DMS153 (cell line): ENCODE results near the gene PHOSPHO2.

ENCODE experiments used
- DNase-seq: peaks from one replicate; lab custom pipeline; 2025; lab: John Stamatoyannopoulos, UW

The PHOSPHO2 gene

GRCh38 chr2:169694113-169694893 lies at the start of gene PHOSPHO2, which contains the start of gene CFAP210:
TSS of gene PHOSPHO2 (plus strand) at chr2:169694469. CDS start at chr2:169700972, 6,503 bp downstream.
TSS of gene CFAP210 (minus strand) at chr2:169694405. CDS start at chr2:169694327, 78 bp downstream.
- DNase-seq, result peak; percentile 93

- no peak for DNase-seq
Observed at GRCh38 chr2:169647496-169647895, 46.8 kb upstream of the PHOSPHO2 start.

- DNase-seq, result no peak
Observed at GRCh38 chr2:169649278-169649677, 45.0 kb upstream of the PHOSPHO2 start.

GRCh38 chr2:169653636-169654035 lies 40.6 kb upstream of the PHOSPHO2 start:
- no peak for DNase-seq

- no peak for DNase-seq
Observed at GRCh38 chr2:169656164-169656563, 38.1 kb upstream of the PHOSPHO2 start.

GRCh38 chr2:169658877-169659276 lies 35.4 kb upstream of the PHOSPHO2 start:
- DNase-seq, result no peak

GRCh38 chr2:169659320-169659719 lies 34.9 kb upstream of the PHOSPHO2 start:
- no peak for DNase-seq

GRCh38 chr2:169661265-169661664 lies 33.0 kb upstream of the PHOSPHO2 start:
- DNase-seq, result no peak

GRCh38 chr2:169662744-169663143 lies 31.5 kb upstream of the PHOSPHO2 start:
- DNase-seq, result no peak

GRCh38 chr2:169663247-169663646 lies 31.0 kb upstream of the PHOSPHO2 start:
- DNase-seq, result no peak

GRCh38 chr2:169664600-169664977 lies 29.7 kb upstream of the PHOSPHO2 start:
- no peak for DNase-seq

GRCh38 chr2:169664978-169665930 lies 29.0 kb upstream of the PHOSPHO2 start:
- DNase-seq, result no peak

- DNase-seq, result no peak
Observed at GRCh38 chr2:169667583-169667982, 26.7 kb upstream of the PHOSPHO2 start.

GRCh38 chr2:169670215-169670651 lies 24.0 kb upstream of the PHOSPHO2 start:
- DNase-seq, result no peak

GRCh38 chr2:169670937-169671336 lies 23.3 kb upstream of the PHOSPHO2 start:
- DNase-seq, result no peak

- no peak for DNase-seq
Observed at GRCh38 chr2:169672406-169672805, 21.9 kb upstream of the PHOSPHO2 start.

- no peak for DNase-seq
Observed at GRCh38 chr2:169673106-169673505, 21.2 kb upstream of the PHOSPHO2 start.

GRCh38 chr2:169673921-169674320 lies 20.3 kb upstream of the PHOSPHO2 start:
- no peak for DNase-seq

GRCh38 chr2:169676357-169676756 lies 17.9 kb upstream of the PHOSPHO2 start:
- no peak for DNase-seq

GRCh38 chr2:169676850-169677249 lies 17.4 kb upstream of the PHOSPHO2 start:
- DNase-seq, result no peak

GRCh38 chr2:169683054-169683424 lies 11.2 kb upstream of the PHOSPHO2 start:
- no peak for DNase-seq

- DNase-seq, result no peak
Observed at GRCh38 chr2:169683425-169684134, 10.7 kb upstream of the PHOSPHO2 start.
